Ovary (tissue), 9 donors: ENCODE data around the gene ENPP6. TPM values are rescaled to one million over a fixed set of nuclear protein-coding genes. Genes with fewer than 3 reads are reported as not detected.
A peak's percentile ranks its signal among the peaks of the same experiment; 100 is the strongest.
"Not testable (repeated sequence)": the region's sequence is repeated elsewhere in the genome, so short reads cannot be mapped to it uniquely, and the experiment has no call there.

Source experiments
- DNase-seq, 5 donors: peaks; one replicate each; pipeline ENCODE4 v3.0.0-alpha.2; 2019 to 2020
- H3K27ac ChIP-seq, 2 donors: fragments of 200-600 bp; one replicate each; pipeline versions ENCODE4 v1.5.1 to v1.8.0; 2019 to 2022
- H3K27me3 ChIP-seq: fragments of 200-600 bp; one replicate; pipeline ENCODE4 v1.8.0; 2022
- H3K36me3 ChIP-seq: fragments of 200-600 bp; sonication (generic); one replicate; pipeline ENCODE4 v1.5.1; 2019
- H3K4me1 ChIP-seq: one replicate; pipeline ENCODE4 v1.8.1; 2013; ENCODE audit warnings: mild to moderate bottlenecking, moderate library complexity; ENCODE audit not compliant: insufficient read depth
- H3K4me3 ChIP-seq: fragments of 200-600 bp; sonication (generic); one replicate; pipeline ENCODE4 v1.5.1; 2017
- H3K9me3 ChIP-seq, 2 donors: fragments of 200-600 bp in 1 of 2; sonication (generic) in 1 of 2; one replicate each; pipeline versions ENCODE4 v1.5.1 to v1.8.1; 2013 to 2019; ENCODE audit warnings: mild to moderate bottlenecking in 1 of 2, moderate library complexity in 1 of 2
- CTCF ChIP-seq, 3 donors: fragments of 450-650 bp in 2 of 3; fragments of 200-600 bp in 1 of 3; IDR thresholded peaks; one replicate each; pipeline versions ENCODE4 v1.5.1 to v1.8.0; 2016 to 2022; ENCODE audit warnings: antibody characterized with exemption in 3 of 3, mild to moderate bottlenecking in 1 of 3
- EP300 ChIP-seq: sonication (generic); formaldehyde crosslinking; IDR thresholded peaks from one replicate; pipeline ENCODE4 v1.6.1; 2017; ENCODE audit warnings: antibody characterized with exemption
- POLR2A ChIP-seq: fragments of 450-650 bp; IDR thresholded peaks from one replicate; pipeline ENCODE4 v1.6.1; 2017; ENCODE audit warnings: antibody characterized with exemption, mild to moderate bottlenecking, moderate library complexity
- WGBS, 3 donors: extraction: QIAGEN DNeasy Blood & Tissue Kit in 1 of 3; methylation state at CpG; one replicate each; pipeline versions ENCODE4 v1.1.5 to v1.1.7; 2013 to 2017; 5-methylcytosine and 5-hydroxymethylcytosine counted together
- intact Hi-C, 4 donors: fragments of 100-400 bp; cut with DNase I; formaldehyde crosslinking; loops; one replicate each; pipeline versions ENCODE4 v1.11.0 to v1.15.1; 2022 to 2023
- polyA plus RNA-seq, 2 donors: library from polyadenylated mRNA; stranded (reverse); fragments of 200-250 nt in 1 of 2; fragments of 350-450 nt in 1 of 2; fragmentation: Illumina TruSeq in 1 of 2; extraction: RNeasy Lipid Tissue Mini Kit (QIAGEN cat#74804) in 1 of 2; gene quantifications; one replicate each; pipeline ENCODE4 v1.2.3, GENCODE V29; 2013 to 2014
- total RNA-seq, 7 donors: library from RNA; depleted of rRNA in 2 of 7; stranded (reverse); fragments of >200 nt in 2 of 7; fragmentation: NEBNext Ultra II Directional in 3 of 7; extraction: Animal tissue kit (Norgen Biotek cat#: 25700) in 3 of 7; gene quantifications; one replicate each; pipeline versions ENCODE4 v1.1.0 to v1.2.4, GENCODE V29; 2016 to 2023
- donor health status: DM: no; HTN: no; CAD: no; lungs with moderate emphysema.
- donor health status: DM: no; HTN: no; CAD: no.
- donor health status: Bipolar disorder and iron deficiency.
- donor health status: DM: yes; HTN: yes; CAD: no.
- donor health status: DM: no; HTN: no; CAD: no.
- donor health status: DM: yes; HTN: yes; CAD: no.

ENPP6 gene
- total and polyA plus RNA-seq, 9 donors: 1.7 to 20.8 (median 9.4) TPM

- intact Hi-C loops: no loop called here
- no peaks in the 10 kb centered on the region for H3K27me3 ChIP-seq
- DNase-seq: no peak
- TF ChIP-seq EP300: no peak
- no peak for TF ChIP-seq POLR2A
- TF ChIP-seq CTCF (IDR thresholded peaks at IDR 0.05): no peak
- peaks cover 4% of the 10 kb centered on the region for H3K4me1 ChIP-seq
- WGBS, 3 donors: 7 to 40% (median 14%) methylated on average over 8 of the region's 8 CpGs
- H3K36me3 ChIP-seq: no peaks in the 10 kb centered on the region
- peak overlapping the region in 1 of 2 donors; percentile 24 for H3K27ac ChIP-seq
- no peaks in the 10 kb centered on the region for H3K9me3 ChIP-seq
- H3K4me3 ChIP-seq: no peak overlapping the region
These were observed 1.2 kb downstream of the ENPP6 start for GRCh38 chr4:184216515-184216914.

- TF ChIP-seq EP300: no peak
- TF ChIP-seq POLR2A: no peak
- TF ChIP-seq CTCF (IDR thresholded peaks at IDR 0.05): no peak
- Histone ChIP-seq H3K9me3 (no peaks in the 10 kb centered on the region), H3K4me1 (peaks cover 4% of the 10 kb centered on the region), H3K36me3 (no peaks in the 10 kb centered on the region), H3K27ac (peak overlapping the region in 1 of 2 donors; percentile 15), H3K4me3 (no peak overlapping the region), H3K27me3 (no peaks in the 10 kb centered on the region)
- 20 to 28% (median 22%) methylated on average over 10 of the region's 10 CpGs for WGBS, 3 donors
- intact Hi-C loops: no loop called here
- no peak for DNase-seq
These were observed 1.9 kb downstream of the ENPP6 start for GRCh38 chr4:184215709-184216328.

GRCh38 chr4:184214931-184215330 lies 2.7 kb downstream of the ENPP6 start:
- DNase-seq: no peak
- intact Hi-C loops: no loop called here
- Histone ChIP-seq H3K27me3 (no peaks in the 10 kb centered on the region), H3K9me3 (no peaks in the 10 kb centered on the region), H3K4me3 (no peak overlapping the region), H3K4me1 (peaks cover 4% of the 10 kb centered on the region), H3K27ac (no peak overlapping the region), H3K36me3 (no peaks in the 10 kb centered on the region)
- 84 to 91% (median 86%) methylated on average over 5 of the region's 5 CpGs for WGBS, 3 donors
- TF ChIP-seq CTCF (IDR thresholded peaks at IDR 0.05): no peak
- no peak for TF ChIP-seq POLR2A
- no peak for TF ChIP-seq EP300

- intact Hi-C loops, H3K36me3 ChIP-seq, H3K27me3 ChIP-seq, H3K27ac ChIP-seq, DNase-seq, H3K9me3 ChIP-seq, H3K4me1 ChIP-seq, H3K4me3 ChIP-seq: not testable (repeated sequence)
- 64 to 82% (median 70%) methylated on average over 30 to 33 of the region's 33 CpGs for WGBS, 3 donors
These were observed 9.7 kb downstream of the ENPP6 start for GRCh38 chr4:184207734-184208607.

GRCh38 chr4:184205243-184205642 lies 12.4 kb downstream of the ENPP6 start:
- Histone ChIP-seq H3K36me3 (no peaks in the 10 kb centered on the region), H3K27ac (no peak overlapping the region), H3K4me3 (no peak overlapping the region), H3K9me3 (no peaks in the 10 kb centered on the region), H3K27me3 (no peaks in the 10 kb centered on the region), H3K4me1 (no peaks in the 10 kb centered on the region)
- 92 to 95% (median 95%) methylated on average over 14 of the region's 14 CpGs for WGBS, 3 donors
- no peak for DNase-seq
- TF ChIP-seq POLR2A: no peak
- TF ChIP-seq CTCF (IDR thresholded peaks at IDR 0.05): no peak
- intact Hi-C loops: no loop called here
